ENCODE data around the gene NRSN2. TPM values are rescaled to one million over a fixed set of nuclear protein-coding genes. Genes with fewer than 3 reads are reported as not detected.

Gene NRSN2
- total RNA-seq, 2 donors from 2014 or later: 25.1 to 56.9 TPM

DNA sequence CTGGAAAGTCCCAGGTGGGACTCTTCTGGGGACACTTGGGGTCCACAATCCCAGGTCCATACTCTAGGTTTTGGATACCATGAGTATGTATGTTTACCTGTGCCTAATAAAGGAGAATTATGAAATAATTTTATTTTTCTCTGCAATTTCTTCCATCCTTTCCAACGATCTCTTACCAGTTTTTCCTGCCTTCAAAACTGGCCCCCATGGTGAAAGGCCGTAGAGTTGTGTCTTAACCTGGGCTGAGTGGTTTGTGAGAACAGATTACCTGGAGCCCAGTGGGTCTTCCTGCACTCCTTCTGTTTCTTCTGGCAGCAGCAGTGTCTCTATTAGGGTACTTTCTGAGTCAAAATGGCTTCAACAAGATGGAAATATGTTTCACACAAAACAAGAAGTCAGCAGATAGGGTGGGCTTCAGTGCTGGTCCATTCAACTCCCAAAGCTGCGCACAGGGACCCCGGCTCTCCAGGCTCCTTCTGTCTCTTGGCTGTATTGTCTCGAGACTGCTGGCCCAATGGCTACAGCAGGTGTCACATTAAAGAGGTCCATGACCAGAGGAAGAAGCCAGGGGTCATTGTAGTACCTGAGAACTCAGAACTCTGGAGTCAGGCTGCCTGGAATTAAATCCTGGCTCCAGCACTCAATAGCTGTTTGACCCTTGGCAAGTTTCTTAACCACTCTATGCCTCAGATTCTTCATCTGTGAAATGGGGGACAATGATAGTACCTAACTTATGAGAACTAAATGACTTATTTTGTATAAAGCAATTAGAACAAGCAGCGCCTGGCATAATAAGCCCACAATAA lies 50.7 kb downstream of the NRSN2 start:
- peaks cover 18% of the 10 kb centered on the region for H3K36me3 ChIP-seq
- no peaks in the 10 kb centered on the region for H3K9me3 ChIP-seq
- ATAC-seq (ENCODE audit: insufficient number of reproducible peaks, low FRiP score, low read depth): no peak
- no peak for DNase-seq (ENCODE audit: low spot score)
- H3K4me1 ChIP-seq (ENCODE audit: control insufficient read depth in 1 of 2, low read depth in 2 of 2): no peaks in the 10 kb centered on the region
- H3K27ac ChIP-seq: no peak overlapping the region
- no peaks in the 10 kb centered on the region for H3K27me3 ChIP-seq (replicated peaks; ENCODE audit: insufficient read depth)
- TF ChIP-seq, protein P1, sequence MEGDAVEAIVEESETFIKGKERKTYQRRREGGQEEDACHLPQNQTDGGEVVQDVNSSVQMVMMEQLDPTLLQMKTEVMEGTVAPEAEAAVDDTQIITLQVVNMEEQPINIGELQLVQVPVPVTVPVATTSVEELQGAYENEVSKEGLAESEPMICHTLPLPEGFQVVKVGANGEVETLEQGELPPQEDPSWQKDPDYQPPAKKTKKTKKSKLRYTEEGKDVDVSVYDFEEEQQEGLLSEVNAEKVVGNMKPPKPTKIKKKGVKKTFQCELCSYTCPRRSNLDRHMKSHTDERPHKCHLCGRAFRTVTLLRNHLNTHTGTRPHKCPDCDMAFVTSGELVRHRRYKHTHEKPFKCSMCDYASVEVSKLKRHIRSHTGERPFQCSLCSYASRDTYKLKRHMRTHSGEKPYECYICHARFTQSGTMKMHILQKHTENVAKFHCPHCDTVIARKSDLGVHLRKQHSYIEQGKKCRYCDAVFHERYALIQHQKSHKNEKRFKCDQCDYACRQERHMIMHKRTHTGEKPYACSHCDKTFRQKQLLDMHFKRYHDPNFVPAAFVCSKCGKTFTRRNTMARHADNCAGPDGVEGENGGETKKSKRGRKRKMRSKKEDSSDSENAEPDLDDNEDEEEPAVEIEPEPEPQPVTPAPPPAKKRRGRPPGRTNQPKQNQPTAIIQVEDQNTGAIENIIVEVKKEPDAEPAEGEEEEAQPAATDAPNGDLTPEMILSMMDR (IDR thresholded peaks at IDR 0.05): no peak
- no peak overlapping the region for H3K4me3 ChIP-seq

DNA sequence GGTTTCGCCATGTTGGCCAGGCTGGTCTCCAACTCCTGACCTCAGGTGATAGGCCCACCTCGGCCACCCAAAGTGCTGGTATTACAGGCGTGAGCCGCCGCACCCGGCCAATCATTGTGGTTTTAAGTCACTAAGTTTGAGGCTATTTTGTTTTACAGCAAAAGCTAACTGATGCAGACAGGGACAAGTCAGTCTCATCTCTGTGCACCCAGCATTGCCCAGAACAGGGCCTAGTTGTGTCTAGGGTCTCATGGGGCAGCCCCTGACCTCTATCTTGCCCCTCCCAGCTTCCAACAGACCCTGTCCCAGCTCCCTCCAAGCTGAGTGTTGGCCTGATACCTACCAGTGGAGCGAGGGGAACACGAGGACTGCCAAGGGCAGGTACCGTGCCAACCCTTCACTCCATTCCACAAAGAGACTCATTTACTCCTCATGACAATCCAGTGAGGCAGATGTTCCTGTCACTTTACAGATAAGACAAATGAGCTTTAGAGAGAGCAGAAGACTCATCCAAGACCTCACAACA lies 52.3 kb downstream of the NRSN2 start:
- Histone ChIP-seq H3K4me1 (ENCODE audit: control insufficient read depth in 1 of 2, low read depth in 2 of 2) (no peaks in the 10 kb centered on the region), H3K27me3 (replicated peaks; ENCODE audit: insufficient read depth) (no peaks in the 10 kb centered on the region), H3K27ac (no peak overlapping the region), H3K9me3 (no peaks in the 10 kb centered on the region), H3K4me3 (no peak overlapping the region), H3K36me3 (peaks cover 18% of the 10 kb centered on the region)
- TF ChIP-seq, protein P1 (IDR thresholded peaks at IDR 0.05): no peak
- ATAC-seq (ENCODE audit: insufficient number of reproducible peaks, low FRiP score, low read depth): no peak
- DNase-seq (ENCODE audit: low spot score): no peak

DNA sequence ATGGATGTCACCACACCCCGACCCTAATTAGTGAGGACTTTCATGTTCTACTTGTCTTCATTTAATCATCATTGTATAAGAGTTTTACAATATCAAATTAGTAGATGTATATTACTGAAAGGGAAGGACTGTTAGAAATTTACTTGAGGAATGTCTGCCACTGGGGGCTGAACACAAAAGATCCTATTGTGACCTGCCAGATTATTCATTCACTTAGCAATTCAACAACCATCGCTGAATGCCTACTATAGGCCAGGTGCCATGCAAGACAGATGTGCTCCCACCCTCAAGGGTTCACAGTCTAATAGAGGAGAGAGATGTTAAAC lies 53.2 kb downstream of the NRSN2 start:
- Histone ChIP-seq H3K27ac (no peak overlapping the region), H3K4me3 (no peak overlapping the region), H3K27me3 (replicated peaks; ENCODE audit: insufficient read depth) (no peaks in the 10 kb centered on the region), H3K9me3 (no peaks in the 10 kb centered on the region), H3K36me3 (peaks cover 18% of the 10 kb centered on the region), H3K4me1 (ENCODE audit: control insufficient read depth in 1 of 2, low read depth in 2 of 2) (no peaks in the 10 kb centered on the region)
- no peak for DNase-seq (ENCODE audit: low spot score)
- ATAC-seq (ENCODE audit: insufficient number of reproducible peaks, low FRiP score, low read depth): no peak
- TF ChIP-seq, protein P1 (IDR thresholded peaks at IDR 0.05): no peak

DNA sequence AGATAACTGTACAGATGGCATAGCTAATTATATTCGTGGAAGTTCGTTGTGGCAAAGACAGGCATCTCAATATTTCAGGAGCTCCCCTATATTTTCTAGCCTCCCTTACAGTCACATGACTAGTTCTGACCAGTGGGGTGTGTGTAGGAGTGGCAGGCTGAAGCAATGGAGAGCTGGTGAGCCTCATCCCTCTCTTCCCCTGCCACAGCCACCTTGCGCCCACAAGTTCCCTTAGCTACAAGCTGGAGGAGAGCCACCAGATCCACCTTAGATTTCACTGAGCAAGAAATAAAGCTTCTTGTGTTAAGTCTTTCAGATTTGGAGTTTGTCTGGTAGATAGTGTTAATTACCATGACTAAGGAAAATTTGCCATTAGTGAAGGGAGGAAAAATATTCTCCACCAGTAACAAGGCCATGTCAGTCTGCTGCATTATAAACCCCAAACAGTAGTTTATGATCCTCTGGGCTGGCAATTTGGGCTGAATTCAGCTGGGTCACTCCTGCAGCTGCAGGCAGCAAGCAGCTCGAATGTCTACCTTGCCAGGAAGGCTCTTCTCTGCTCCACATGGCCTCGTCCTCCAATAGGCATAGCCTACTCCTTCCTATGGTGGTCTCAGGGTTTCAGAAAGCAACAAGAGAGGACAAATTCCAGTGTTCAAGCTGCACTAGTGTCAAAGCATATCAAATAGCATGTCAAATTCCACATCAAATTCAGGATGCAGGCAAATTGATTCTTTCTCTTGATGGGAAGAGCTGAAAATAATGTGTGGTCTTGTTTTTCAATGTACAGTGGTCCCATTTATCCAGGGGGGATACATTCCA lies 53.8 kb downstream of the NRSN2 start:
- ATAC-seq (ENCODE audit: insufficient number of reproducible peaks, low FRiP score, low read depth): no peak

More for the DNA sequence above, 53.8 kb downstream of the NRSN2 start:
- H3K9me3 ChIP-seq: no peaks in the 10 kb centered on the region
- TF ChIP-seq, protein P1 (IDR thresholded peaks at IDR 0.05): no peak
- no peak overlapping the region for H3K4me3 ChIP-seq
- H3K36me3 ChIP-seq: peaks cover 13% of the 10 kb centered on the region
- no peak for DNase-seq (ENCODE audit: low spot score)
- no peaks in the 10 kb centered on the region for H3K27me3 ChIP-seq (replicated peaks; ENCODE audit: insufficient read depth)
- no peaks in the 10 kb centered on the region for H3K4me1 ChIP-seq (ENCODE audit: control insufficient read depth in 1 of 2, low read depth in 2 of 2)
- H3K27ac ChIP-seq: no peak overlapping the region
